ENCODE data around the gene DMAC2.

DNA sequence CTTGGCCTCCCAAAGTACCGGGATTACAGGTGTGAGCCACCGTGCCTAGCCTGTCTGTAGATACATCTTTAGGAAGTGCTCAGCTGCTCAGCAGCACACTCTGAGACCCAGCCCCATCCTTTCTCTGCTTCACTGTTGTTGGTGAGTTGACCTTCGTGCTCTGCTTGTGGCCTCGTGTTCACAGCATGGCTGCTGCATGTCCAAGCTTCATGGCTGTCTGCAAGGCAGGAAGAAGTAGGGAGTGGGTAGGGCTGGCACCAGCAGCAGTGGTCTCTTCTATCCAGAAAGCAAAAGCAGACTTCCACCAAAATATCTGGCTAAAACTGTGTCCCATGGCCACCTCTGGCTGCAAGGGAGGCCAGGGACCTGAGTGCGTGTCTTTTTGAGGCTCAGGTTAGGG lies 26.8 kb downstream of the DMAC2 start:
- TF ChIP-seq, protein P1, sequence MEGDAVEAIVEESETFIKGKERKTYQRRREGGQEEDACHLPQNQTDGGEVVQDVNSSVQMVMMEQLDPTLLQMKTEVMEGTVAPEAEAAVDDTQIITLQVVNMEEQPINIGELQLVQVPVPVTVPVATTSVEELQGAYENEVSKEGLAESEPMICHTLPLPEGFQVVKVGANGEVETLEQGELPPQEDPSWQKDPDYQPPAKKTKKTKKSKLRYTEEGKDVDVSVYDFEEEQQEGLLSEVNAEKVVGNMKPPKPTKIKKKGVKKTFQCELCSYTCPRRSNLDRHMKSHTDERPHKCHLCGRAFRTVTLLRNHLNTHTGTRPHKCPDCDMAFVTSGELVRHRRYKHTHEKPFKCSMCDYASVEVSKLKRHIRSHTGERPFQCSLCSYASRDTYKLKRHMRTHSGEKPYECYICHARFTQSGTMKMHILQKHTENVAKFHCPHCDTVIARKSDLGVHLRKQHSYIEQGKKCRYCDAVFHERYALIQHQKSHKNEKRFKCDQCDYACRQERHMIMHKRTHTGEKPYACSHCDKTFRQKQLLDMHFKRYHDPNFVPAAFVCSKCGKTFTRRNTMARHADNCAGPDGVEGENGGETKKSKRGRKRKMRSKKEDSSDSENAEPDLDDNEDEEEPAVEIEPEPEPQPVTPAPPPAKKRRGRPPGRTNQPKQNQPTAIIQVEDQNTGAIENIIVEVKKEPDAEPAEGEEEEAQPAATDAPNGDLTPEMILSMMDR (IDR thresholded peaks at IDR 0.05): no peak
- TF ChIP-seq POLR2A (IDR thresholded peaks at IDR 0.05) (no peak), POLR2AphosphoS5 (IDR thresholded peaks at IDR 0.05) (no peak)
